GM11168 (cell line): ENCODE measurements around the gene APOA1.

Experiments used
- in situ Hi-C: fragments of 300-500 bp; cut with MboI; formaldehyde crosslinking; loops from one replicate; pipeline ENCODE4 v1.12.0; 2022; ENCODE audit warnings: low sequenced_read_pairs; ENCODE audit not compliant: unreplicated experiment

The APOA1 gene

GRCh38 chr11:116792869-116793771 lies 44.3 kb downstream of the APOA1 start:
- in situ Hi-C loops = loop anchor here (25.0 kb wide), 1 partner anchor 319 kb away; no protein-coding TSS in a partner anchor

GRCh38 chr11:116792144-116792868 lies 45.1 kb downstream of the APOA1 start:
- in situ Hi-C loops = loop anchor here (25.0 kb wide), 1 partner anchor 320 kb away; no protein-coding TSS in a partner anchor

- in situ Hi-C loops = loop anchor here (25.0 kb wide), 1 partner anchor 321 kb away; no protein-coding TSS in a partner anchor
Measured at GRCh38 chr11:116791813-116792143, 45.6 kb downstream of the APOA1 start, which contains the start of gene APOA5. TSS of gene APOA5 (minus strand) at chr11:116791879. CDS start at chr11:116791860, 19 bp downstream.

- in situ Hi-C loops = loop anchor here (25.0 kb wide), 1 partner anchor 321 kb away; no protein-coding TSS in a partner anchor
Measured at GRCh38 chr11:116791002-116791812, 46.2 kb downstream of the APOA1 start.

- in situ Hi-C loops = loop anchor here (25.0 kb wide), 1 partner anchor 322 kb away; no protein-coding TSS in a partner anchor
Measured at GRCh38 chr11:116790167-116791001, 47.0 kb downstream of the APOA1 start.

- in situ Hi-C loops = loop anchor here (25.0 kb wide), 1 partner anchor 323 kb away; no protein-coding TSS in a partner anchor
Measured at GRCh38 chr11:116788975-116789374, 48.4 kb downstream of the APOA1 start.

GRCh38 chr11:116788534-116788933 lies 48.9 kb downstream of the APOA1 start:
- in situ Hi-C loops = loop anchor here (25.0 kb wide), 1 partner anchor 324 kb away; no protein-coding TSS in a partner anchor

- in situ Hi-C loops = loop anchor here (25.0 kb wide), 1 partner anchor 324 kb away; no protein-coding TSS in a partner anchor
Measured at GRCh38 chr11:116787786-116788486, 49.5 kb downstream of the APOA1 start, which contains the start of gene ZPR1. TSS of gene ZPR1 (minus strand) at chr11:116788023. CDS start at chr11:116787990, 33 bp downstream.

- in situ Hi-C loops = loop anchor here (25.0 kb wide), 1 partner anchor 325 kb away; no protein-coding TSS in a partner anchor
Measured at GRCh38 chr11:116787436-116787785, 50.0 kb downstream of the APOA1 start.

GRCh38 chr11:116786966-116787365 lies 50.5 kb downstream of the APOA1 start:
- in situ Hi-C loops = loop anchor here (25.0 kb wide), 1 partner anchor 325 kb away; no protein-coding TSS in a partner anchor

- in situ Hi-C loops = loop anchor here (25.0 kb wide), 1 partner anchor 326 kb away; no protein-coding TSS in a partner anchor
Measured at GRCh38 chr11:116786326-116786725, 51.1 kb downstream of the APOA1 start.
